22Rv1 (cell line): ENCODE data around the gene DNM3.

Experiments used
- CTCF ChIP-seq: fragments of 450-650 bp; IDR thresholded peaks from 2 replicates; pipeline ENCODE4 v1.5.1; 2017; ENCODE audit warnings: mild to moderate bottlenecking
- ZFX ChIP-seq: fragments of 450-650 bp; IDR thresholded peaks from 2 replicates; pipeline ENCODE4 v1.6.1; 2017; ENCODE audit warnings: antibody characterized with exemption, borderline replicate concordance

- TF ChIP-seq CTCF = no peak
- no peak for TF ChIP-seq ZFX
These were observed 199.8 kb downstream of the DNM3 start for GRCh38 chr1:172041102-172041501.
